Osteocyte (in vitro differentiated cells): ENCODE measurements around the gene PEPD. TPM values are rescaled to one million over a fixed set of nuclear protein-coding genes. Genes with fewer than 3 reads are reported as not detected.

Source experiments
- DNase-seq: peaks from one replicate; pipeline ENCODE4 v3.0.0; 2021; ENCODE audit warnings: mixed read lengths; ENCODE audit not compliant: unreplicated experiment; ENCODE audit errors: extremely low spot score
- H3K27ac Mint-ChIP-seq: one replicate; pipeline ENCODE4 v1.8.0; 2021; ENCODE audit warnings: mild to moderate bottlenecking, mixed read lengths; ENCODE audit not compliant: unreplicated experiment
- H3K27me3 Mint-ChIP-seq: one replicate; pipeline ENCODE4 v1.8.0; 2021; ENCODE audit warnings: mixed read lengths; ENCODE audit not compliant: unreplicated experiment
- H3K36me3 Mint-ChIP-seq: one replicate; pipeline ENCODE4 v1.8.0; 2021; ENCODE audit warnings: mixed read lengths; ENCODE audit not compliant: unreplicated experiment
- H3K4me1 Mint-ChIP-seq: one replicate; pipeline ENCODE4 v1.8.0; 2021; ENCODE audit warnings: mixed read lengths; ENCODE audit not compliant: unreplicated experiment
- H3K4me3 Mint-ChIP-seq: one replicate; pipeline ENCODE4 v1.8.0; 2021; ENCODE audit warnings: mild to moderate bottlenecking, moderate library complexity, mixed read lengths; ENCODE audit not compliant: unreplicated experiment
- H3K9me3 Mint-ChIP-seq: one replicate; pipeline ENCODE4 v1.8.0; 2021; ENCODE audit warnings: mixed read lengths; ENCODE audit not compliant: unreplicated experiment
- total RNA-seq: library from RNA; stranded (reverse); gene quantifications from 2 replicates; pipeline ENCODE4 v1.2.1, GENCODE V29; 2021
- TF ChIP-seq, protein P1 (sequence below): fragments of 200-600 bp; sonication (generic); IDR thresholded peaks from 2 replicates; pipeline ENCODE4 v1.5.0; 2021; ENCODE audit warnings: antibody characterized with exemption, mild to moderate bottlenecking, moderate library complexity

PEPD gene
- total RNA-seq, 1 donor from 2014 or later = 106 TPM

DNA sequence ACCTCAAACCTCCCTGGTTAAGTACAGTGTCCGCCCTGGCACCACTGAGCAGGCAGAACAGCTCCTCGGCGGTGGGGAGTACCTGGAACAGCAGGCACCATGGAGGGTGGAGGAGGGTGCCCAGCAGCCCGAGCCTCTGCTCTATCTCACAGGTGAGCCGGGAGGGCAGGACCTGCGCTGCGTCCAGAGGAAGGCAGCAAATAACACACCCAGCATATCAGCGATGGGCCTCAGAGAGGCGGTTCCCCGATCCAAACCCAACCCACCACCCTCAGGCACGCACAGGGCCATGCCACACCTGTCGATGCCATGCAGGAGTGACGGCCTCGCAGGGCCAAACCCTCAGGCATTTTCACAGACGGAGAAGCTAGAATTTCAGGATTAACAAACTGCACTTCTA, 11.8 kb downstream of the PEPD start:
- no peak overlapping the region for H3K27ac Mint-ChIP-seq
- no peaks in the 10 kb centered on the region for H3K27me3 Mint-ChIP-seq
- TF ChIP-seq, protein P1, sequence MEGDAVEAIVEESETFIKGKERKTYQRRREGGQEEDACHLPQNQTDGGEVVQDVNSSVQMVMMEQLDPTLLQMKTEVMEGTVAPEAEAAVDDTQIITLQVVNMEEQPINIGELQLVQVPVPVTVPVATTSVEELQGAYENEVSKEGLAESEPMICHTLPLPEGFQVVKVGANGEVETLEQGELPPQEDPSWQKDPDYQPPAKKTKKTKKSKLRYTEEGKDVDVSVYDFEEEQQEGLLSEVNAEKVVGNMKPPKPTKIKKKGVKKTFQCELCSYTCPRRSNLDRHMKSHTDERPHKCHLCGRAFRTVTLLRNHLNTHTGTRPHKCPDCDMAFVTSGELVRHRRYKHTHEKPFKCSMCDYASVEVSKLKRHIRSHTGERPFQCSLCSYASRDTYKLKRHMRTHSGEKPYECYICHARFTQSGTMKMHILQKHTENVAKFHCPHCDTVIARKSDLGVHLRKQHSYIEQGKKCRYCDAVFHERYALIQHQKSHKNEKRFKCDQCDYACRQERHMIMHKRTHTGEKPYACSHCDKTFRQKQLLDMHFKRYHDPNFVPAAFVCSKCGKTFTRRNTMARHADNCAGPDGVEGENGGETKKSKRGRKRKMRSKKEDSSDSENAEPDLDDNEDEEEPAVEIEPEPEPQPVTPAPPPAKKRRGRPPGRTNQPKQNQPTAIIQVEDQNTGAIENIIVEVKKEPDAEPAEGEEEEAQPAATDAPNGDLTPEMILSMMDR = no peak
- no peaks in the 10 kb centered on the region for H3K4me1 Mint-ChIP-seq
- no peak overlapping the region for H3K4me3 Mint-ChIP-seq
- DNase-seq = no peak
- no peaks in the 10 kb centered on the region for H3K9me3 Mint-ChIP-seq
- peaks cover 14% of the 10 kb centered on the region for H3K36me3 Mint-ChIP-seq

DNA sequence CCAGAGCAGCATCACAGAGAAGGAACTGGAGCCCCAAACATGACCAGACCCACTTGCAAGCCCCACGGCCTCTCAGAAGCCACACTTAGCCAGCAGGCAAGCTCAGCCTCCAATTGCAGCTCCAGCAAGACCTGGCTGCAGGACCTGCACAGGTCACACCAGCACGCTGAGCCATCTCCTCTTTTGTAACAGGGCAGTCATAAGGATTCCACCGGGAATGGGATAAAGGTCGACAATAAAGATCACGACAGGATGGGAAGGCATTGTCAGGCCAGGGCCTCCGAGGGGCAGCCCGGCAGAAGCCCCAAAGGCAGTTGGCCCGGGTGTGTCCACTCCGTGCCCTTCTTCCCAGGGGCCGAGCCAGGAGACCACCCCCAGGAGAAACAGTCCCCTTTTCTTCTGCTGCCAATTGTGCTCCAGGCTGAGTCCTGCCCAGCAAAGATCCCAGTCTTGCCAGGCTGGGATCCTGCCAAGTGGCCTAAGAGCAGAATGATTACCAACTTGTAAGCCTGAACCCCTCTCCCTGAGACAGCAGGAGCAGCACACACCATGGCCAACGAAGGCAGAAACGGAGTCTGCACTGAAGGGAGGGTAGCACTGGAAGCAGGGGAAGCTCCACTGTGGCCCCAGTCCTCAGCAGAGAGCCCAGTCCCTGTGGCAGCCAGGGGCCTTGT, 12.5 kb downstream of the PEPD start:
- DNase-seq = no peak
- H3K4me3 Mint-ChIP-seq = no peak overlapping the region
- H3K27ac Mint-ChIP-seq = no peak overlapping the region
- TF ChIP-seq, protein P1 = no peak
- no peaks in the 10 kb centered on the region for H3K27me3 Mint-ChIP-seq
- H3K4me1 Mint-ChIP-seq = no peaks in the 10 kb centered on the region
- H3K36me3 Mint-ChIP-seq = peaks cover 14% of the 10 kb centered on the region
- H3K9me3 Mint-ChIP-seq = no peaks in the 10 kb centered on the region

- DNase-seq = no peak
- H3K27ac Mint-ChIP-seq = no peak overlapping the region
- TF ChIP-seq, protein P1 = no peak
- no peaks in the 10 kb centered on the region for H3K27me3 Mint-ChIP-seq
- H3K36me3 Mint-ChIP-seq = peaks cover 14% of the 10 kb centered on the region
- H3K9me3 Mint-ChIP-seq = no peaks in the 10 kb centered on the region
- no peaks in the 10 kb centered on the region for H3K4me1 Mint-ChIP-seq
- H3K4me3 Mint-ChIP-seq = no peak overlapping the region
Measured at GRCh38 chr19:33508431-33508830, 13.2 kb downstream of the PEPD start.

GRCh38 chr19:33508009-33508408, 13.6 kb downstream of the PEPD start:
- H3K9me3 Mint-ChIP-seq = no peaks in the 10 kb centered on the region
- DNase-seq = no peak
- peaks cover 14% of the 10 kb centered on the region for H3K36me3 Mint-ChIP-seq
- TF ChIP-seq, protein P1 = no peak
- no peak overlapping the region for H3K4me3 Mint-ChIP-seq
- H3K27me3 Mint-ChIP-seq = no peaks in the 10 kb centered on the region
- no peak overlapping the region for H3K27ac Mint-ChIP-seq
- H3K4me1 Mint-ChIP-seq = no peaks in the 10 kb centered on the region

GRCh38 chr19:33507021-33507956, 14.3 kb downstream of the PEPD start:
- Mint-ChIP-seq H3K9me3 (no peaks in the 10 kb centered on the region), H3K4me3 (no peak overlapping the region), H3K4me1 (no peaks in the 10 kb centered on the region), H3K36me3 (peaks cover 14% of the 10 kb centered on the region), H3K27ac (no peak overlapping the region), H3K27me3 (no peaks in the 10 kb centered on the region)
- TF ChIP-seq, protein P1 = no peak
- DNase-seq = no peak
